ENCODE results near the gene ERVK3-1.

DNA sequence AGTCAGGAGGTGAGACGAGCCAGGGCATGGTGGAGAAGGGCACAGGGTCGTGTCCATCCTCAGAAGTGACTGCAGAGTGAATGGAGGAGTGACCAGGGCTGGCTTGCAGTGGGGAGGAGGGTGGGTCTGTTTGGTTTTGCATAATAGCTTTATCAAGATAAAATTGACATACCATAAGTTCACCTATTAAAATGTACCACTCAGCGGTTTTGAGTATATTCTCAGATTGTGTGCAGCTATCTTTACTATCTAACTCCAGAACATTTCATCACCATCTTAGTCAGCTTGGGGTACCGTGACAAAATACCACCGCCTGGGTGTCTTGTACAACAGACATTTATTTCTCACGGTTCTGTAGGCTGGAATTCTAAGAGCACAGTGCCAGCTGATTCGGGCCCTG is 13.2 kb upstream of the ERVK3-1 start:
- TF ChIP-seq CTCF (IDR thresholded peaks at IDR 0.05; ENCODE audit: poor library complexity, severe bottlenecking), result no peak
- no peak for TF ChIP-seq REST (IDR thresholded peaks at IDR 0.05; ENCODE audit: borderline replicate concordance)
- no peak for TF ChIP-seq TAF1 (IDR thresholded peaks at IDR 0.05; ENCODE audit: low read depth)
- TF ChIP-seq MXI1 (conservative IDR thresholded peaks at IDR 0.05; ENCODE audit: poor library complexity, severe bottlenecking), result no peak
